ENCODE data around the gene SLK. TPM values are rescaled to one million over a fixed set of nuclear protein-coding genes. Genes with fewer than 3 reads are reported as not detected.

SLK gene
- total RNA-seq, 2 experiments from 2014 or later: 19.4 to 19.9 TPM

DNA sequence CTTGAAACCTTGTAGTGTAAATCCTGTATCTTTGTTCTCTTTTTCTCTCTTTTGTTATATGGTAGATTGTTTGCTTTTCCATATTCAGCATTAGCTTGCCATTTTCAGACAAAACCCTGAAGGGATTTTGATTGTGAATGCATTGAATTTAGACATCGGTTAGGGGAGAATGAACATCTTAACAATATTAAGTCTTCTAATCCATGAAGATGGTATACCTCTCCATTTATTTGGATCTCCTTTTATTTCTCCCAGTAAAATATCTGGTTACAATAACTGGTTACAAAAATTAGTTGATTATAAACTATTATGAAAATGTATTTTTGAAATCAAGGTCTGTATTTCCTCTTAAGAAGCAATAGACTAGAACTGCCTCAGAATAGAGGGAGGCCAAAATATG lies 12.4 kb upstream of the SLK start:
- H3K4me3 ChIP-seq (ENCODE audit: low read depth, low read length, poor library complexity, severe bottlenecking): no peak overlapping the region
- CTCF ChIA-PET (ENCODE audit: unreplicated experiment): no interaction called here
- no peak for TF ChIP-seq CTCF (conservative IDR thresholded peaks at IDR 0.05; ENCODE audit: low read length)
- no peak for TF ChIP-seq EZH2phosphoT487 (IDR thresholded peaks at IDR 0.05; ENCODE audit: borderline replicate concordance, low read depth, low read length)

DNA sequence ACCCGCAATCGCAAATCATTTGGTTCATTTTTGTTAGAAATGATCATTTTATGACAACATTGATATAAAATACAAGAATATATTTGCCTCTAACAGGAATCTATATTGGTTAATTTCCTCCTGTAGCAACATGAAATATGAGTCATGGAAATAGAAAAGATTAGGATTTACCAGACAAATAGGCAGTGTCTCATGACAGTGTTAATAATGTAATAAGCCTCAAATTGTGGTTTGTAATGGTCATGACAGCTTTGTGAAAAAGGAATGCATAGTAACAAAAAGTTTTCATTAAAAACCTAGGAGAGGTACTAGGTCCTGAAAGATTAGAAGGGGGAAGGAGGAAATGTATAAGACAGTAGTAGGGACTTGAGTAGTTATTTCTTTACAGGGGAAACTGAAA lies 7.9 kb upstream of the SLK start:
- intact Hi-C loops (cut with micrococcal nuclease; ENCODE audit: unreplicated experiment): no loop called here
- BruUV-seq (replicated peaks): no TSS peak
- no peaks in the 10 kb centered on the region for H3K36me3 ChIP-seq (ENCODE audit: insufficient read depth, low read length)

More for the DNA sequence above, 12.4 kb upstream of the SLK start:
- Histone ChIP-seq H3K4me2 (ENCODE audit: low read length) (no peak overlapping the region), H4K20me1 (ENCODE audit: insufficient read depth, low read length) (no peaks in the 10 kb centered on the region), H2AFZ (ENCODE audit: low read length) (no peak overlapping the region), H3K36me3 (ENCODE audit: insufficient read depth, low read length) (no peaks in the 10 kb centered on the region), H3K79me2 (ENCODE audit: insufficient read depth, low read depth, low read length) (no peaks in the 10 kb centered on the region), H3K9me3 (ENCODE audit: low read length) (no peaks in the 10 kb centered on the region), H3K4me1 (ENCODE audit: insufficient read depth, low read length, poor library complexity, severe bottlenecking) (no peaks in the 10 kb centered on the region), H3K9me2 (ENCODE audit: insufficient read depth, low read length) (no peaks in the 10 kb centered on the region), H3K27ac (ENCODE audit: low read depth, low read length, poor library complexity, severe bottlenecking) (no peak overlapping the region)
- no peak for DNase-seq (ENCODE audit: low spot score)
- intact Hi-C loops (cut with micrococcal nuclease; ENCODE audit: unreplicated experiment): no loop called here
- POLR2A ChIA-PET: no interaction called here
- BruUV-seq (replicated peaks): no TSS peak

GRCh38 chr10:103960103-103960502 lies 6.8 kb upstream of the SLK start:
- Histone ChIP-seq H3K4me1 (ENCODE audit: insufficient read depth, low read length, poor library complexity, severe bottlenecking) (no peaks in the 10 kb centered on the region), H3K9me2 (ENCODE audit: insufficient read depth, low read length) (no peaks in the 10 kb centered on the region), H3K79me2 (ENCODE audit: insufficient read depth, low read depth, low read length) (no peaks in the 10 kb centered on the region), H3K4me3 (ENCODE audit: low read depth, low read length, poor library complexity, severe bottlenecking) (no peak overlapping the region), H3K27ac (ENCODE audit: low read depth, low read length, poor library complexity, severe bottlenecking) (no peak overlapping the region), H3K9me3 (ENCODE audit: low read length) (no peaks in the 10 kb centered on the region), H4K20me1 (ENCODE audit: insufficient read depth, low read length) (no peaks in the 10 kb centered on the region), H2AFZ (ENCODE audit: low read length) (no peak overlapping the region), H3K36me3 (ENCODE audit: insufficient read depth, low read length) (no peaks in the 10 kb centered on the region), H3K4me2 (ENCODE audit: low read length) (no peak overlapping the region)
- intact Hi-C loops (cut with micrococcal nuclease; ENCODE audit: unreplicated experiment): no loop called here
- POLR2A ChIA-PET: no interaction called here
- TF ChIP-seq EZH2phosphoT487 (IDR thresholded peaks at IDR 0.05; ENCODE audit: borderline replicate concordance, low read depth, low read length): no peak
- no peak for TF ChIP-seq CTCF (conservative IDR thresholded peaks at IDR 0.05; ENCODE audit: low read length)
- no peak for DNase-seq (ENCODE audit: low spot score)
- CTCF ChIA-PET (ENCODE audit: unreplicated experiment): no interaction called here
- BruUV-seq (replicated peaks): no TSS peak

More for the DNA sequence above, 7.9 kb upstream of the SLK start:
- no peaks in the 10 kb centered on the region for H3K79me2 ChIP-seq (ENCODE audit: insufficient read depth, low read depth, low read length)
- ChIA-PET POLR2A (no interaction called here), CTCF (ENCODE audit: unreplicated experiment) (no interaction called here)
- H3K4me3 ChIP-seq (ENCODE audit: low read depth, low read length, poor library complexity, severe bottlenecking): no peak overlapping the region
- no peak overlapping the region for H2AFZ ChIP-seq (ENCODE audit: low read length)
- no peaks in the 10 kb centered on the region for H3K9me3 ChIP-seq (ENCODE audit: low read length)
- no peaks in the 10 kb centered on the region for H3K4me1 ChIP-seq (ENCODE audit: insufficient read depth, low read length, poor library complexity, severe bottlenecking)
- DNase-seq (ENCODE audit: low spot score): no peak
- no peaks in the 10 kb centered on the region for H4K20me1 ChIP-seq (ENCODE audit: insufficient read depth, low read length)
- TF ChIP-seq EZH2phosphoT487 (IDR thresholded peaks at IDR 0.05; ENCODE audit: borderline replicate concordance, low read depth, low read length): no peak
- no peak for TF ChIP-seq CTCF (conservative IDR thresholded peaks at IDR 0.05; ENCODE audit: low read length)
- no peaks in the 10 kb centered on the region for H3K9me2 ChIP-seq (ENCODE audit: insufficient read depth, low read length)
- no peak overlapping the region for H3K4me2 ChIP-seq (ENCODE audit: low read length)
- no peak overlapping the region for H3K27ac ChIP-seq (ENCODE audit: low read depth, low read length, poor library complexity, severe bottlenecking)
